HG02870 (cell line): ENCODE measurements around the gene ADCY10.

Experiments
- ATAC-seq: cut with Tn5 transposase; IDR thresholded peaks from one replicate; pipeline ENCODE4 v1.9.1; 2021; ENCODE audit warnings: mild to moderate bottlenecking, moderate library complexity; ENCODE audit not compliant: unreplicated experiment

The ADCY10 gene

GRCh38 chr1:167928457-167928852 lies 14.5 kb upstream of the ADCY10 start:
- ATAC-seq = no peak

GRCh38 chr1:167927046-167927754 lies 13.3 kb upstream of the ADCY10 start:
- no peak for ATAC-seq

GRCh38 chr1:167926486-167926997 lies 12.6 kb upstream of the ADCY10 start:
- ATAC-seq = no peak

DNA sequence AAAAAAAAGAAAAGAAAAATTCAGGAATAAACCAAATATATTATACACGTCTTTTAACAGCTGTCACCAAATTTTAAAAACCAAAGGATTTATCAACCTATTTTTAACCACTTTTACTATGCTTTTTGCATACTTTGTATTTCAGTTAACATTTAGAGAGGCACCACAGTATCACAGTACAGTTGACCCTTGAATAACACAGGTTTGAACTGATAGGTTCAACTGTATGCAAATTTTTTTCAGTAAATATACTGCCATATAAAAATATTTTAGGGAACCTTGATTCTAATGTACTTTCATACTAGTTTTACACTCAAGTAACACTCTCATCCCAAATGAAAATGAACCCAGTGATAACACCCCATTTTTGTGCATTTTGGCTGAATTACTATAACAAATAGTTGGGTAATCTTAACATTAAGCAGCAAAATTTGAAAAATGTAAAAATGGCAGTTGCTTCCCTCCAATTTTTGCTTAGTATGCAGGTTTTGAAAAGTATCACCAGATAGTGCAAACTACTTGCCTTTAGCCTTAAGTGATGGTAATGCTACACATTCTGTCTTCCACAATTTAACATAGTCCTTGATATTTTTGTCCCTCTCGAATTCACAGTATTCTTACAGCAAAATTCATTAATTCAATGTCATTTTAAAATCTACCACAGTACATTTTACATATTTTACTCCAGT lies 10.8 kb upstream of the ADCY10 start:
- no peak for ATAC-seq

DNA sequence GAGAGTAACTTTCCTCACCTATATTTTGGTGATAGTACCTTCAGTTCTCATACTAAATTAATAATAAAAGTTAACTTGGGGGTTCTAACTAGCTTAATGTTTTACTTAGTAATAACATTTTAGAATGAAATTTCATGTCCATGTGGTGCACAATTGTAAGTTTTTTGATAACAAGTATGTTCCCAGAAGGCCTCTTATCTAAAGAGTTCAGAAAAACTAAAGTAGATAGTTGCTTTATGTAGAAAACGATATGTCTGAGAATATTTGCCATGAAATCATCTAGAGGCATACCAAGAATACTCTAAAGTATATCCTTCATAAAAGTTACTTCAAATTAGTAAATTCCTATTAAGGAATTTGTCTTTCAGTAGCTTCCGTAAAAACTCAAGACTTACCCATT lies 10.2 kb upstream of the ADCY10 start:
- ATAC-seq = no peak

DNA sequence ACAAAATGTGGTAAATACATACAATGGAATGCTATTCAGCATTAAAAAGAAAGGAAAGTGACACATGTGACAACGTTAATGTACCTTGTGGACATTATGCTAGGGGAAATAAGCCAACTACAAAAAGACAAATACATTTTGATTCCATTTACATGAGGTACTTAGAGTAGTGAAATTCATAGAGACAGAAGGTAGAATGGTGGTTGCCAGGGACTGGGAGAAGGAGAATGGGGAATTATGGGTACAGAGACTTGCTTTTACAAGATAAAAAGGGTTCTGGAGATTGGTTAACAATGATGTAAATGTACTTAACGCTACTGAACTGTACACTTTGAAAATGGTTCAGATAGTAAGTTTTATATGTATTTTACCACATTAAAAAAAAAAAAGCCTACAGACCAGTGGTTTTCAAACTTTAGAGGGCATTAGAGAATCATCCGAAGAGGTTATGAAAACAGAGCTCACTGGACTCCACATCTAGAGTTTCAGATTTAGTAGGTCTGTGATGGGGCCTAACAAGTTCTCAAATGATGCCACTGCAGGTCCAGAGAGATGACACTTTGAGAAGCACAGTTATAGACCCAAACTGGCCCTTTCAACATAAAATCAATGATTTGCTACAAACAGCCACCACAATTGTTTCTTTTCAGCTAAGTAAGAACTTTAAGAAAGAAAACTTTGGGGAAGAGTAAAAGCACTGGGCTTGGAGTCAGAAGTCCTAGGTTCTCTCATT lies 9.6 kb upstream of the ADCY10 start:
- ATAC-seq = no peak

GRCh38 chr1:167922611-167923074 lies 8.7 kb upstream of the ADCY10 start:
- no peak for ATAC-seq

- peak; percentile 59 for ATAC-seq
These were observed 8.1 kb upstream of the ADCY10 start for GRCh38 chr1:167922023-167922422.

DNA sequence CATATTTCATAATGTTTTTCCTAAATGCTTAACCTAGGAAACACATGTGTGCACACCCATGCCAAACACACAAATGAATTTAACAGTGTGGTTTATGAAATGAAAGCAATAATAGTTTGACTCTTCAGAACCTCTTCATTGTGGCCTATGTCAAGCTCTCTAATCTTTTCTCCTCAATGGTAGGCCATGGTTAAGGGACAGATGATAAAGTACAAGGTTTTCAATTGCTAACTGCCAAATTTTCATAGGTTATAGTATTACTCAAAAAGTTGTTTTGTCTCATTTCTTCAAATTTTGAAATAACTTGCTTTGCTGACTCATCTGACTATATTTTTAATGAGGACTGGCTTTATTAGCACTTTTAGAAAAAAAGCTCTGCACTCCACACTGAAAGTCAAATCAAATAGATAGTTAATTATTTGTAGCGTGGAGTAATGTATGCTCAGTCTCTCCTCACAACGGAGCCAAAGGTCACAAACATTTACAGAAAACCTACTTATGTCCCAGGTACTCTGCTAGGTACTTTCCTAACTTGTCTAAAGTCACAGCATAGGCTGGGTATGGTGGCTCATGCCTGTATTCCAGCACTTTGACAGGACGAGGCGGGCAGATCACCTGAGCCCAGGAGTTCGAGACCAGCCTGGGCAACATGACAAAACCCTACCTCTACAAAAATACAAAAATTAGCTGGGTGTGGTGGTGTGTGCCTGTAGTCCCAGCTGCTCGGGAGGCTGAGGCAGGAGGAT lies 3.0 kb upstream of the ADCY10 start:
- no peak for ATAC-seq

DNA sequence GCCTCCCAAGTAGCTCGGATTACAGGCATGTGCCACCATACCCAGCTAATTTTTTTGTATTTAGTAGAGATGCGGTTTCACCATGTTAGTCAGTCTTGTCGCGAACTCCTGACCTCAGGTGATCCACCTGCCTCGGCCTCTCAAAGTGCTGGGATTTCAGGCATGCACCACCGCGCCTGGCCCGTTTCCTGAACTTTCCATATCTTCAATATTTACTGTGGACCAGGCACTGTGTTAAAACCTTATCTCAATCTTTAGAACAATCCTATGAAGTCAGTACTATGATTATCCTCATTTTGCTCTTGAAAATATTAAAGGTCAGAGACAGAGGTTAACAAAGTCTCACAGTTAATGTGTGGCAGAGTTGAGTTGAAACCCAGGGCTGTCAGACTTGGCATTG lies 1.6 kb upstream of the ADCY10 start:
- ATAC-seq = no peak

DNA sequence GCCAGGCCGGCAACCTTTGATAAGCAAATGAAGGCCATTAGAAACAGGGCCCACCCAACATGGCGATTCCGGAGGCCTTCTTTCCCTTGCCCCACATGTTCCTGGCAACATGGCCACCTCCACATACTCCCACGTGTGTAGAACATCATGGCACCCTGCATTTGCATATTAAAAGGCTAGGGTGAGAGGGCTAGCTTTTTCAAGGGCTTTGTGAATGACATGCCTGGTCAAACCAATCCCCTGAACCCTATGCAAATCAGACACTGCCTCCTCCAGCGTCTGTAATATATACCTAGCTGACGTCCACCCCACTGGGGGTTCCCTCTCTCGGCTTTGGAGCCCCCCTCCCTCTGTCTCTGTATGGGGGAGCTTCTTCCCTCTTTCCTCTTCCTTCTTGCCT lies 1.6 kb downstream of the ADCY10 start:
- ATAC-seq = no peak

GRCh38 chr1:167911413-167911812 lies 2.5 kb downstream of the ADCY10 start:
- ATAC-seq = no peak

GRCh38 chr1:167910530-167910929 lies 3.4 kb downstream of the ADCY10 start:
- no peak for ATAC-seq

DNA sequence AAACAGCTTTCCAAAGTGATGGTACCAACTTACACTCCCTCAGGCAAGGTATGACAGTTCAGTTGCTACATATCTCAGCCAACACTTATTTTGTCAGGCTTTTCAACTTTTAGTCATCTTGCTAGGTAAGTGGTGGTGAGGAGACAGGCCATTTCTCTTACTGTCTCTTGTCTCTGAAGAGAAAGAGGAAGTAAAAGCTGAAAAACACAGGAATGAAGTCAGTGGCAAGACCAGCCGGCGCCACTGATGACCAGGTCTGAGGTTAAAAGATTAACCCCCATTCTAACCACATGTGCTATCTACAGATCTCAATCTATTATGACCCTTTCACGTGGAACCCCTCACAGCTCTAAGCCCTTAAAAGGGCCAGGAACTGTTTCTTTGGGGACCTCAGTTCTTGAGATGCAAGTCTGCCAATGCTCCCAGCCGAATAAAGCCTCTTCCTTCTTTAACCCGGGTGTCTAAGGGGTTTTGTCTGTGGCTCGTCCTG lies 4.2 kb downstream of the ADCY10 start:
- ATAC-seq = no peak

- no peak for ATAC-seq
These were observed 8.3 kb downstream of the ADCY10 start for GRCh38 chr1:167905671-167906070.

DNA sequence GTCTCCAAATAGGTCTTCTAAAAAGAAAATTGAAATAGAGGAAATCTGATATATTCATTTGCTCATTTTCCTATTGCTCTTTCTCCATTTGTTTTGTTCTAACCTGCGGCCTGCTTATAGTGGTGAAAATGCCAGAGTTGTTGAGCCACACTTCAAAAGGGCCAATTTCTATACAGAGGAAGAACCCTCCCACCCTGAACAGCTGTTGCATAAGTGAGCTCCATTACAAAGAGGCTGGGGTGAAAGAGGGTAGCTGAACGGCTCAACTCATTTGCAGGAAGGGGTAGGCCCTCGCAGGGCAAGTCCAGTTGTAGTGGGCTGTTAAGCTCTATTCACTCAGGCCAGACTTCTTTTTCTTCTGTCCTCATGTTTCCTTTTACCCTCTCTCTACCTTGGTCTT lies 8.8 kb downstream of the ADCY10 start:
- no peak for ATAC-seq

- ATAC-seq = no peak
These were observed 9.2 kb downstream of the ADCY10 start for GRCh38 chr1:167904652-167905130.

- no peak for ATAC-seq
These were observed 13.0 kb downstream of the ADCY10 start for GRCh38 chr1:167900907-167901306.

DNA sequence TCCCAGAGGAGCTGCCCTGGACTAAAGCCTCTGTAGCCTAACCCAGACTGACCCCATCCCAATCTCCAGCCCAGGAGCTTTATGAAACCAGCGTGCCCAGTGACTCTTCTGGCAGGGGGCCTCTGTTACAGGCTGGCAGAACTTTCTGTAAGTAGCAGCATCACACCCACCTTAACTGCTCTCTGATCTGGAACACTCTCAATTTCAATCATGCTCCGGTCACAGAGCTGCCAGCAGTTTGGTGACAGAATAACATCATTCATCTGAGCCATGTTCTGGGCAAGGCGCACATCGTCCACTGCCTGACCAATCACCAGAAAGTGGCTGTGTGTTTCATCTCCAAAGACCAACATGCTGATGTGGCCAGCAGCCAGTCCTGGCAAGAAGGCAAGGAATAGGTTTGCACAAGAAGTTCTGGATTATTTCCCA lies 14.7 kb downstream of the ADCY10 start:
- ATAC-seq = peak; percentile 91

DNA sequence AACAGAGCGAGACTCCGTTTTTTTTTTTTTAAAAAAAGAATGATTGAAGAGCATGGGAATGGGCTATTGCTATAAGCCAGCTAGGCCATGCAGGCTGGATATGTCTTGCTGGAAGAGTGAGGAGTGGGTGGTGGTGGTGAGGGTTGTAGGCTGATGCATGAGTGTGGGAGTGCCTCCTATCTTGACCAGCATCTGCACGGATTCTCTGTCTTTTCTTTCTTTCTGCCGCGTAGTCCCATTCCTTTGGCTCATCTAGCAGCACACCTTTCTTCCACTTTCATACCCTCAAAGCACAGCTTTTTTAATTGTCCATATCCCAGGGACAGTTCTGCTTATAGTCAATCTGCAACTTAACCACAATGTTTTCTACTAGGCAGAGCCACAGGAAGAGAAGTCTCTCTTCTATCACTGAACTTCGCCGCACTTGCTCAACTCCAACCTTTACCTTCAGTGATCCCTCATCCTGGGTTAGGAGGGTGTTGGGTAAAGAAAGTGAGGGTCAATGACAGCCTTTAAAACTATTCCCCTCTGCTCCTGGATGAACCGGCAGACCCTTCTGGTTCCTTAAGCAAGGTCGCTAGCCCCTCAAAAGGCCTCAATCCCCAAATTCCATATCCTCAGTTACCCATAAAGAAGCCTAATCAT lies 15.2 kb downstream of the ADCY10 start:
- ATAC-seq = no peak
